ENCODE measurements around the gene AHRR. TPM values are rescaled to one million over a fixed set of nuclear protein-coding genes. Genes with fewer than 3 reads are reported as not detected.

The AHRR gene
- total and polyA plus RNA-seq, 2 donors (not counting 1 experiment from before 2014, with no cell fraction given) = 11.3 to 26.4 TPM

DNA sequence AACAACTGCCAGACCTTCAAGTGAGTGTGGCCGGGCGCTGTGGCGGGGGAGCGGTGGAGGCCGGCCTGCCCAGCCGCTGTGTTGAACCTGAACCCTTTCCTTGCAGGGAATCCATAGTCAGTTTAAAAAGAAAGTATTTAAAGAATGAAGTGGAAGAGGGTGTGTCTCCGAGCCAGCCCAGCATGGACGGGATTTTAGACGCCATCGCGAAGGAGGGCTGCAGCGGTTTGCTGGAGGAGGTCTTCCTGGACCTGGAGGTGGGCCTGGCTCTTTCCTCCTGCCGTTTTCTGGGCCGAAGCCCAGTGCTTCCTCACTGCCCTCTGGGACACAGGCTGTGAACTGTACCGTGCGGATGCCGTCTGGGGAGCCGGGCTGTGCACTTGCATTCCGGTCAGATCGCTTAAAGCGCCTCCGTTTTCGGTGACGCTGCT is 140.6 kb downstream of the AHRR start:
- Histone ChIP-seq H3K79me2 (ENCODE audit: control insufficient read depth, insufficient read depth, low read length) (peaks cover 4% of the 10 kb centered on the region), H3K4me2 (ENCODE audit: extremely low read depth, insufficient read depth, low read length) (no peak overlapping the region), H3K9ac (ENCODE audit: insufficient read depth, low read length) (no peak overlapping the region), H3K4me1 (ENCODE audit: control insufficient read depth, extremely low read depth, insufficient read depth, low read length) (no peaks in the 10 kb centered on the region), H2AFZ (ENCODE audit: low read length) (no peak overlapping the region), H4K20me1 (ENCODE audit: control insufficient read depth, extremely low read depth, insufficient read depth, low read length) (no peaks in the 10 kb centered on the region), H3K27me3 (ENCODE audit: control insufficient read depth, insufficient read depth, low read length) (no peaks in the 10 kb centered on the region), H3K27ac (ENCODE audit: insufficient read depth, low read length) (no peak overlapping the region), H3K36me3 (ENCODE audit: control insufficient read depth, insufficient read depth, low read length) (peaks cover 29% of the 10 kb centered on the region), H3K9me3 (ENCODE audit: control insufficient read depth, insufficient read depth, low read depth, low read length) (no peaks in the 10 kb centered on the region), H3K4me3 (replicated peaks in 1 of 4; ENCODE audit: control extremely low read depth in 1 of 4, insufficient read depth in 1 of 4, low read depth in 3 of 4, low read length in 4 of 4) (no peak overlapping the region)
- DNase-seq (ENCODE audit: low read depth in 2 of 2) = no peak
- TF ChIP-seq CTCF (conservative IDR thresholded peaks at IDR 0.05 in 1 of 2, IDR thresholded peaks at IDR 0.05 in 1 of 2; ENCODE audit: low read depth in 1 of 2, low read length in 2 of 2) (no peak), EZH2 (IDR thresholded peaks at IDR 0.05; ENCODE audit: low read length, missing control alignments) (no peak)

DNA sequence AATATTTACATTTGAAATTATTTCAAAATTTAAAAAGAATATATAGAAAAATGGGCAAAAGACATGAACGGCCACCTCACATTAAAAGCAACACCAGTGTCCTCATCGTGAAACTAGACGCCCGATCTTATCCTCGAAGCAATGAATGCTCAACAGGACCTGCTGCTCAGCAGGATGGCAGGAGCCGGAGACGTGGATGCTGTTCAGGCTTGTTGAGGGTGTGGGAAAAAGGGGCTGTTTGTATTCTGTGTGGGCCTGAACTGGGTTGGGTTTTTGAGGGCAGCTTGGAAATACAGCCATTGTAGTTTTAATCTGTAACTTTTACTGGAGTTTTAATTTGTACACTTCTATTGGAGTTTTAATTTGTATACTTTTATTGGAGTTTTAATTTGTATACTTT is 141.8 kb downstream of the AHRR start:
- H3K79me2 ChIP-seq (ENCODE audit: control insufficient read depth, insufficient read depth, low read length) = no peaks in the 10 kb centered on the region
- no peaks in the 10 kb centered on the region for H3K27me3 ChIP-seq (ENCODE audit: control insufficient read depth, insufficient read depth, low read length)
- no peak overlapping the region for H3K27ac ChIP-seq (ENCODE audit: insufficient read depth, low read length)
- H3K4me3 ChIP-seq (replicated peaks in 1 of 4; ENCODE audit: control extremely low read depth in 1 of 4, insufficient read depth in 1 of 4, low read depth in 3 of 4, low read length in 4 of 4) = no peak overlapping the region
- no peak overlapping the region for H3K4me2 ChIP-seq (ENCODE audit: extremely low read depth, insufficient read depth, low read length)
- peaks cover 25% of the 10 kb centered on the region for H3K36me3 ChIP-seq (ENCODE audit: control insufficient read depth, insufficient read depth, low read length)
- no peak for TF ChIP-seq CTCF (conservative IDR thresholded peaks at IDR 0.05 in 1 of 2, IDR thresholded peaks at IDR 0.05 in 1 of 2; ENCODE audit: low read depth in 1 of 2, low read length in 2 of 2)
- TF ChIP-seq EZH2 (IDR thresholded peaks at IDR 0.05; ENCODE audit: low read length, missing control alignments) = no peak
- no peak for DNase-seq (ENCODE audit: low read depth in 2 of 2)
- no peaks in the 10 kb centered on the region for H3K9me3 ChIP-seq (ENCODE audit: control insufficient read depth, insufficient read depth, low read depth, low read length)
- no peak overlapping the region for H3K9ac ChIP-seq (ENCODE audit: insufficient read depth, low read length)
- H4K20me1 ChIP-seq (ENCODE audit: control insufficient read depth, extremely low read depth, insufficient read depth, low read length) = no peaks in the 10 kb centered on the region
- H3K4me1 ChIP-seq (ENCODE audit: control insufficient read depth, extremely low read depth, insufficient read depth, low read length) = no peaks in the 10 kb centered on the region
- H2AFZ ChIP-seq (ENCODE audit: low read length) = no peak overlapping the region

- no peak for DNase-seq (ENCODE audit: low read depth in 2 of 2)
- H3K4me2 ChIP-seq (ENCODE audit: extremely low read depth, insufficient read depth, low read length) = no peak overlapping the region
- H3K9ac ChIP-seq (ENCODE audit: insufficient read depth, low read length) = no peak overlapping the region
- no peaks in the 10 kb centered on the region for H3K9me3 ChIP-seq (ENCODE audit: control insufficient read depth, insufficient read depth, low read depth, low read length)
- no peak overlapping the region for H3K4me3 ChIP-seq (replicated peaks in 1 of 4; ENCODE audit: control extremely low read depth in 1 of 4, insufficient read depth in 1 of 4, low read depth in 3 of 4, low read length in 4 of 4)
- no peaks in the 10 kb centered on the region for H3K4me1 ChIP-seq (ENCODE audit: control insufficient read depth, extremely low read depth, insufficient read depth, low read length)
- no peaks in the 10 kb centered on the region for H4K20me1 ChIP-seq (ENCODE audit: control insufficient read depth, extremely low read depth, insufficient read depth, low read length)
- H3K27ac ChIP-seq (ENCODE audit: insufficient read depth, low read length) = no peak overlapping the region
- H3K36me3 ChIP-seq (ENCODE audit: control insufficient read depth, insufficient read depth, low read length) = peaks cover 25% of the 10 kb centered on the region
- no peak overlapping the region for H2AFZ ChIP-seq (ENCODE audit: low read length)
- no peaks in the 10 kb centered on the region for H3K79me2 ChIP-seq (ENCODE audit: control insufficient read depth, insufficient read depth, low read length)
- no peaks in the 10 kb centered on the region for H3K27me3 ChIP-seq (ENCODE audit: control insufficient read depth, insufficient read depth, low read length)
- no peak for TF ChIP-seq EZH2 (IDR thresholded peaks at IDR 0.05; ENCODE audit: low read length, missing control alignments)
- TF ChIP-seq CTCF (conservative IDR thresholded peaks at IDR 0.05 in 1 of 2, IDR thresholded peaks at IDR 0.05 in 1 of 2; ENCODE audit: low read depth in 1 of 2, low read length in 2 of 2) = no peak
Measured at GRCh38 chr5:463952-464351, 142.4 kb downstream of the AHRR start.

All from fibroblast of lung (primary cell).